ENCODE results near the gene PRKAR1B.

GRCh38 chr7:671415-672042, 55.6 kb downstream of the PRKAR1B start:
- TF ChIP-seq CTCF (IDR thresholded peaks at IDR 0.05) (no peak), EZH2 (IDR thresholded peaks at IDR 0.05; ENCODE audit: borderline replicate concordance, insufficient read depth, low read depth, low read length, poor library complexity, severe bottlenecking) (no peak)

Measured in B cell (primary cell).